CD4-positive, alpha-beta T cell (primary cell): ENCODE measurements around the gene CAMK2N1. TPM values are rescaled to one million over a fixed set of nuclear protein-coding genes. Genes with fewer than 3 reads are reported as not detected.
"Not testable (repeated sequence)": the region's sequence is repeated elsewhere in the genome, so short reads cannot be mapped to it uniquely, and the experiment has no call there.

ENCODE experiments used
- ATAC-seq: fragments of 200-7000 bp; cut with Tn5 transposase; one replicate; pipeline ENCODE4 v1.10.0; 2022; ENCODE audit warnings: mild to moderate bottlenecking; ENCODE audit not compliant: poor library complexity
- CTCF ChIA-PET: fragments of 350-600 bp; sonication (Branson Sonifier 250); formaldehyde crosslinking; loops from one replicate; lab custom pipeline; 2021; ENCODE audit warnings: antibody characterized with exemption, inconsistent platforms; lab: Charles Lee
- POLR2A ChIA-PET: fragments of 350-600 bp; sonication (Branson Sonifier 250); formaldehyde crosslinking; loops from one replicate; lab custom pipeline; 2021; ENCODE audit warnings: antibody characterized with exemption, inconsistent platforms; lab: Charles Lee
- DNase-seq, 14 experiments: peaks; one replicate each; pipeline ENCODE4 v3.0.0-alpha.2; 2013 to 2020; ENCODE audit warnings: mixed read lengths in 2 of 14
- H3K27ac ChIP-seq, 2 donors: one replicate each; pipeline versions ENCODE4 v1.5.1 to v1.7.0; 2013; ENCODE audit warnings: low read length in 2 of 2, low read depth in 1 of 2, mild to moderate bottlenecking in 1 of 2
- H3K27me3 ChIP-seq, 2 experiments: 1 replicate in 1 of 2; 2 replicates in 1 of 2; pipeline versions ENCODE4 v1.6.1 to v1.7.0; 2013; ENCODE audit warnings: low read length in 2 of 2, control low read depth in 1 of 2, mild to moderate bottlenecking in 1 of 2, moderate library complexity in 1 of 2; ENCODE audit not compliant: insufficient read depth in 2 of 2, control insufficient read depth in 1 of 2
- H3K36me3 ChIP-seq: one replicate; pipeline ENCODE4 v1.6.1; 2013; ENCODE audit warnings: low read length, control low read depth; ENCODE audit not compliant: insufficient read depth
- H3K4me1 ChIP-seq: one replicate; pipeline ENCODE4 v1.6.1; 2013; ENCODE audit warnings: low read length, control low read depth; ENCODE audit not compliant: insufficient read depth
- H3K4me3 ChIP-seq: one replicate; pipeline ENCODE4 v1.5.1; 2013; ENCODE audit warnings: mild to moderate bottlenecking, low read length, moderate library complexity
- H3K9me3 ChIP-seq, 2 experiments: 1 replicate in 1 of 2; 2 replicates in 1 of 2; pipeline versions ENCODE4 v1.6.1 to v1.7.0; 2013; ENCODE audit warnings: low read length in 2 of 2, mild to moderate bottlenecking in 2 of 2, control low read depth in 1 of 2, moderate library complexity in 1 of 2; ENCODE audit not compliant: control insufficient read depth in 1 of 2, insufficient read depth in 1 of 2
- H3K27ac Mint-ChIP-seq: one replicate; pipeline ENCODE4 v1.8.0; 2020; ENCODE audit warnings: mixed read lengths
- H3K27me3 Mint-ChIP-seq: one replicate; pipeline ENCODE4 v1.8.0; 2021; ENCODE audit warnings: mixed read lengths
- H3K36me3 Mint-ChIP-seq: one replicate; pipeline ENCODE4 v1.8.0; 2021; ENCODE audit warnings: low read depth, mixed read lengths
- H3K4me1 Mint-ChIP-seq: one replicate; pipeline ENCODE4 v1.8.0; 2021; ENCODE audit warnings: low read depth, mixed read lengths
- H3K4me3 Mint-ChIP-seq: one replicate; pipeline ENCODE4 v1.8.0; 2020; ENCODE audit warnings: mild to moderate bottlenecking, mixed read lengths
- H3K9me3 Mint-ChIP-seq: one replicate; pipeline ENCODE4 v1.8.0; 2020; ENCODE audit warnings: mixed read lengths
- CTCF ChIP-seq: fragments of 200-600 bp; IDR thresholded peaks from one replicate; pipeline ENCODE4 v1.8.0; 2022; ENCODE audit warnings: antibody characterized with exemption, mild to moderate bottlenecking
- intact Hi-C, 2 experiments: fragments of 100-400 bp; cut with DNase I in 1 of 2; cut with micrococcal nuclease in 1 of 2; formaldehyde crosslinking; loops; one replicate each; pipeline versions ENCODE4 v1.15.1 to v1.9.0; 2023 to 2025; cut with DNase I, micrococcal nuclease
- total RNA-seq, 174 experiments: library from RNA in 2 of 174; stranded (reverse) in 2 of 174; gene quantifications; one replicate each; pipeline ENCODE4 v1.2.3 and lab custom pipeline; 2021 to 2026

Gene CAMK2N1
- total RNA-seq, 2 experiments from 2014 or later: 2.3 TPM

DNA sequence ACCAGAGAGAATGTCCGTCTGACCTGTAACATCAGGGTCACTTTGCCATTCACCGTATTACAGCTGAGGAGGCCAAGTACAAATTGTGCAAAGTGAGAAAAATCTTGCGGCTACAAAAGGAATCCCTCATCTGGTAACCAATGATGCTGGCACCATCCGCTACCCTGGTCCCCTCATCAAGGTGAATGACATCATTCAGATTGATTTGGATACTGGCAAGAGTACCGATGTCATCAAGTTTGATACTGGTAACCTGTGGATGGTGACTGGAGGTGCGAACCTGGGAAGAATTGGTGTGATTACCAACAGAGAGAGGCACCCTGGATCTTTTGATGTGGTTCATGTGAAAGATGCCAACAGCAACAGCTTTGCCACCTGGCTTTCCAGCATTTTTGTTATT lies 40.3 kb upstream of the CAMK2N1 start:
- no peak overlapping the region for H3K4me3 Mint-ChIP-seq
- H3K27ac Mint-ChIP-seq: no peak overlapping the region
- no peak overlapping the region for H3K4me3 ChIP-seq
- H3K27me3 ChIP-seq: peaks cover 8 to 17% of the 10 kb centered on the region in 2 experiments
- H3K9me3 ChIP-seq: no peaks in the 10 kb centered on the region
- H3K27ac ChIP-seq: no peak overlapping the region
- H3K4me1 Mint-ChIP-seq: no peaks in the 10 kb centered on the region
- no peak for TF ChIP-seq CTCF
- no peak for DNase-seq
- H3K36me3 ChIP-seq: no peaks in the 10 kb centered on the region
- POLR2A ChIA-PET: no interaction called here
- peaks cover 64% of the 10 kb centered on the region for H3K27me3 Mint-ChIP-seq
- CTCF ChIA-PET: no interaction called here
- H3K9me3 Mint-ChIP-seq: no peaks in the 10 kb centered on the region
- no peak for ATAC-seq
- H3K4me1 ChIP-seq: no peaks in the 10 kb centered on the region
- intact Hi-C loops: no loop called here
- H3K36me3 Mint-ChIP-seq: no peaks in the 10 kb centered on the region

- peak; percentile 79 for TF ChIP-seq CTCF
- Mint-ChIP-seq H3K9me3 (no peaks in the 10 kb centered on the region), H3K27me3 (peaks cover 37% of the 10 kb centered on the region), H3K36me3 (no peaks in the 10 kb centered on the region), H3K4me1 (no peaks in the 10 kb centered on the region), H3K27ac (no peak overlapping the region), H3K4me3 (no peak overlapping the region)
- H3K9me3 ChIP-seq: no peaks in the 10 kb centered on the region
- H3K4me3 ChIP-seq: no peak overlapping the region
- no peak overlapping the region for H3K27ac ChIP-seq
- ATAC-seq: peak; percentile 63
- ChIA-PET POLR2A (no interaction called here), CTCF (interaction anchor here (0.7 to 0.8 kb wide), 2 partner anchors 111 to 310 kb away, joined by 3 to 4 read pairs; partner anchors contain the start of gene PINK1)
- no peaks in the 10 kb centered on the region for H3K36me3 ChIP-seq
- peak; percentile 38 to 77 (median 59) for DNase-seq
- H3K4me1 ChIP-seq: no peaks in the 10 kb centered on the region
- intact Hi-C loops: loop anchor here (1.0 to 2.0 kb wide), 2 partner anchors 111 to 118 kb away; partner anchors contain the start of gene PINK1 (in 1 of the 2)
- peaks cover under 1 to 4% of the 10 kb centered on the region in 2 experiments for H3K27me3 ChIP-seq
Observed at GRCh38 chr1:20521960-20522861, 36.2 kb upstream of the CAMK2N1 start.

DNA sequence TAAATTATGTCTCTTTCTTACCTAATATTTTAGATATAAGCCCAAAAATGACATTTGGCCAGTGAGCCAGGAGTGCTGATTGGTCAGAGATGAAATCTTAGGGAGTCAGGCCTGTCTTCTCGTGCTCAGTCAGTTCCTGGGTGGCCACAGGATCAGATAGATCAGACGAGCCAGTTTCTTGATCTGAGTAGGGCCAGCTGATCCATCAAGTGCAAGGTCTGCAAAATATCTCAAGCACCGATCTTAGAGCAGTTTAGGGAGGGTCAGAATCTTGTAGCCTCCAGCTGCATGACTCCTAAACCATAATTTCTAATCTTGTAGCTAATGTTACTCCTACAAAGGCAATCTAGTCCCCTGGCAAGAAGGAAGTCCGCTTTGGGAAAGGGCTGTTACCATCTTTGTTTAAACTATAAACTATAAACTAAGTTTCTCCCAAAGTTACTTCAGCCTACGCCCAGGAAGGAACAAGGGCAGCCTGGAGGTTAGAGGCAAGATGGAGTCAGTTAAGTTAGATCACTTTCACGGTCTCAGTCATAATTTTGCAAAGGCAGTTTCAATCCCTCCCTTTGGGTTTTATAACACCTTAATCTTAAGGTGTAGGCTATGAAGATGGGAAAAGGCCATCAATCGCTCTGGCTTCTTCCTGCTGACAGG lies 33.7 kb upstream of the CAMK2N1 start:
- ATAC-seq, H3K9me3 Mint-ChIP-seq, intact Hi-C loops, H3K27ac ChIP-seq, H3K36me3 Mint-ChIP-seq, DNase-seq, H3K9me3 ChIP-seq, H3K4me1 ChIP-seq, H3K4me1 Mint-ChIP-seq, H3K4me3 Mint-ChIP-seq, H3K4me3 ChIP-seq, H3K36me3 ChIP-seq, POLR2A ChIA-PET, H3K27ac Mint-ChIP-seq, CTCF ChIA-PET, H3K27me3 ChIP-seq: not testable (repeated sequence)
- peaks cover 31% of the 10 kb centered on the region for H3K27me3 Mint-ChIP-seq
